ENCODE results near the gene PRRX2.

DNA sequence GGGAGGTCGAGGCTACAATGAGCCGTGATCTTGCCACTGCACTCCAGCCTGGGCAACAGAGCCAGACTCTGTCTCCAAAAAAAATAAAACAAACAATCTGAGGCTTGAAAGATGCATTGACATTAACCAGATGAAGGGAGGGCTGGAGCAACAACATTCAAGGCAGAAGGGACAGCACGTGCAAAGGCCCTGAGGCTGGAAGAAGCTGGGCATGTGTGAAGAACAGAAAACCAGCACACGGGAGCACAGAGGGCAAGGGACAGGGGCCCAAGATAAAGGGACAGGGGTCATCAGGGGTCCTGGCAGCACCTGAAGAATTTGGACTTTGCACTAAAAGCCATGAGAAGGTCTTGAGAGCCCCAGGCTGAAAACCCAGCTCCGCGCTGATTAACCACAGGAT, 84.1 kb downstream of the PRRX2 start:
- TF ChIP-seq, protein P1, sequence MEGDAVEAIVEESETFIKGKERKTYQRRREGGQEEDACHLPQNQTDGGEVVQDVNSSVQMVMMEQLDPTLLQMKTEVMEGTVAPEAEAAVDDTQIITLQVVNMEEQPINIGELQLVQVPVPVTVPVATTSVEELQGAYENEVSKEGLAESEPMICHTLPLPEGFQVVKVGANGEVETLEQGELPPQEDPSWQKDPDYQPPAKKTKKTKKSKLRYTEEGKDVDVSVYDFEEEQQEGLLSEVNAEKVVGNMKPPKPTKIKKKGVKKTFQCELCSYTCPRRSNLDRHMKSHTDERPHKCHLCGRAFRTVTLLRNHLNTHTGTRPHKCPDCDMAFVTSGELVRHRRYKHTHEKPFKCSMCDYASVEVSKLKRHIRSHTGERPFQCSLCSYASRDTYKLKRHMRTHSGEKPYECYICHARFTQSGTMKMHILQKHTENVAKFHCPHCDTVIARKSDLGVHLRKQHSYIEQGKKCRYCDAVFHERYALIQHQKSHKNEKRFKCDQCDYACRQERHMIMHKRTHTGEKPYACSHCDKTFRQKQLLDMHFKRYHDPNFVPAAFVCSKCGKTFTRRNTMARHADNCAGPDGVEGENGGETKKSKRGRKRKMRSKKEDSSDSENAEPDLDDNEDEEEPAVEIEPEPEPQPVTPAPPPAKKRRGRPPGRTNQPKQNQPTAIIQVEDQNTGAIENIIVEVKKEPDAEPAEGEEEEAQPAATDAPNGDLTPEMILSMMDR (IDR thresholded peaks at IDR 0.05) = no peak
- no peak for TF ChIP-seq POLR2A (IDR thresholded peaks at IDR 0.05)
